OCI-LY1 (cell line): ENCODE measurements around the gene CHST6.

Experiments
- H2AFZ ChIP-seq: fragments of 200-600 bp; sonication (generic), shearing (Covaris generic); 2 replicates; pipeline ENCODE4 v1.6.0; 2014; ENCODE audit warnings: antibody characterized with exemption, mild to moderate bottlenecking, low read length
- H3F3A ChIP-seq: fragments of 200-600 bp; sonication (generic), shearing (Covaris generic); 2 replicates; pipeline ENCODE4 v1.6.0; 2014; ENCODE audit warnings: mild to moderate bottlenecking, antibody characterized with exemption, low read length, moderate library complexity; ENCODE audit not compliant: insufficient read depth
- H3K27ac ChIP-seq: fragments of 200-600 bp; sonication (generic); 2 replicates; pipeline ENCODE4 v1.5.1; 2014; ENCODE audit warnings: low read length, mixed run types, mild to moderate bottlenecking, low read depth; ENCODE audit not compliant: poor library complexity, severe bottlenecking
- H3K27me3 ChIP-seq: fragments of 200-600 bp; sonication (generic); 2 replicates; pipeline ENCODE4 v1.6.0; 2014; ENCODE audit warnings: antibody characterized with exemption, mild to moderate bottlenecking, low read length, moderate library complexity; ENCODE audit not compliant: insufficient read depth
- H3K36me3 ChIP-seq: fragments of 200-600 bp; sonication (generic); 2 replicates; pipeline ENCODE4 v1.6.1; 2014; ENCODE audit warnings: mild to moderate bottlenecking, antibody characterized with exemption, low read length, moderate library complexity, mixed read lengths; ENCODE audit not compliant: insufficient read depth
- H3K4me1 ChIP-seq: fragments of 200-600 bp; sonication (generic); 2 replicates; pipeline ENCODE4 v1.5.1; 2014; ENCODE audit warnings: mild to moderate bottlenecking, low read length, moderate library complexity; ENCODE audit not compliant: insufficient read depth, severe bottlenecking
- H3K4me2 ChIP-seq: fragments of 200-600 bp; sonication (generic), shearing (Covaris generic); 2 replicates; pipeline ENCODE4 v1.6.1; 2014; ENCODE audit warnings: low read length
- H3K4me3 ChIP-seq: fragments of 200-600 bp; sonication (generic); 2 replicates; pipeline ENCODE4 v1.5.1; 2014; ENCODE audit warnings: low read length, low read depth, mild to moderate bottlenecking, mixed read lengths; ENCODE audit not compliant: poor library complexity, severe bottlenecking
- H3K79me2 ChIP-seq: fragments of 200-600 bp; shearing (Covaris generic); 2 replicates; pipeline ENCODE4 v1.6.1; 2016; ENCODE audit warnings: mixed run types, low read length, mixed read lengths; ENCODE audit not compliant: insufficient read depth
- H3K9ac ChIP-seq: fragments of 200-600 bp; sonication (generic), shearing (Covaris generic); 2 replicates; pipeline ENCODE4 v1.6.1; 2014; ENCODE audit warnings: mild to moderate bottlenecking, low read length, mixed read lengths
- H3K9me2 ChIP-seq: fragments of 200-600 bp; sonication (generic), shearing (Covaris generic); 2 replicates; pipeline ENCODE4 v1.6.1; 2014; ENCODE audit warnings: low read depth, mild to moderate bottlenecking, low read length, mixed read lengths
- H3K9me3 ChIP-seq: fragments of 200-600 bp; shearing (Covaris generic); 2 replicates; pipeline ENCODE4 v1.6.1; 2014; ENCODE audit warnings: low read length, mixed read lengths
- H4K20me1 ChIP-seq: fragments of 200-600 bp; sonication (generic), shearing (Covaris generic); 2 replicates; pipeline ENCODE4 v1.6.0; 2016; ENCODE audit warnings: mild to moderate bottlenecking, low read length; ENCODE audit not compliant: insufficient read depth
- EZH2 ChIP-seq: fragments of 200-600 bp; sonication (generic), shearing (Covaris generic); IDR thresholded peaks from 2 replicates; pipeline ENCODE4 v1.8.0; 2017; ENCODE audit warnings: borderline replicate concordance, mixed run types, mild to moderate bottlenecking, antibody characterized with exemption, low read length, moderate library complexity, mixed read lengths
- TF ChIP-seq, protein P1 (sequence below): fragments of 200-600 bp; sonication (generic), shearing (Covaris generic); IDR thresholded peaks from 2 replicates; pipeline ENCODE4 v1.5.1; 2017; ENCODE audit warnings: mild to moderate bottlenecking, antibody characterized with exemption, low read length, moderate library complexity, mixed read lengths

Gene CHST6

DNA sequence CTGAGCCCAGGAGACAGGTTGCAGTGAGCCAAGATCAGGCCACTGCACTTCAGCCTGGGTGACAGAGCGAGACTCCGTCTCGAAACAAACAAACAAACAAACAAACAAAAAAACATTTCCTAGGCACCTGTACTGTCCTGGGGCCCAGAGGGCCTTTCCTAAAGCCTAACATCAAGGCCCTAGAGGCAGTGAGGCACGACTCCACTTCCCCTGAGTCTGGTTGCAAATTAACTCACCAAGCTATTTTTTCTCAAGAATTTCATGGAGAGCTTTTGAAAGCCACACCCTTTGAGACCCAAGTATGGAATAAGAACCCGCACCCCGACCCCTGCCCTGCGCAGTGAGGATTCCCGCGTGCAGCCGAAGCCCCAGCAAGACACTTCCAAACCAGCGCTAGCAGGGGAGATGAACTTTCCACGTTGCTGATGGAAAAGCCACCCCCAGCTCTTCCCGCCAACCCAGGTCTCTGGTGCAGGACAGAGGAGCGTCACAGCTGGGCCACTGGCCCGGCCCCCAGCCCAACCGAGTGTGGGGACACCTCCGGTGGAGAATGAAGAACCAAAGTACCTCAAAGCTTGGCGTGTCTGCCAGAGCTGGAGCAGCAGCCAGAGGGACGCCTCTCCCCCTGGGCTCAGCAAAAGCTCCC lies 39.4 kb upstream of the CHST6 start:
- no peaks in the 10 kb centered on the region for H3K9me2 ChIP-seq
- H3K4me2 ChIP-seq: no peak overlapping the region
- H3K79me2 ChIP-seq: no peaks in the 10 kb centered on the region
- no peaks in the 10 kb centered on the region for H3K4me1 ChIP-seq
- H3K9ac ChIP-seq: no peak overlapping the region
- H2AFZ ChIP-seq: no peak overlapping the region
- H4K20me1 ChIP-seq: no peaks in the 10 kb centered on the region
- no peaks in the 10 kb centered on the region for H3K9me3 ChIP-seq
- H3K27ac ChIP-seq: no peak overlapping the region
- H3F3A ChIP-seq: no peaks in the 10 kb centered on the region
- 0 out of 2 replicates have a peak, but pooled peaks cover 3% of the 10 kb centered on the region for H3K27me3 ChIP-seq
- H3K36me3 ChIP-seq: no peaks in the 10 kb centered on the region
- no peak overlapping the region for H3K4me3 ChIP-seq
- TF ChIP-seq EZH2: no peak
- TF ChIP-seq, protein P1, sequence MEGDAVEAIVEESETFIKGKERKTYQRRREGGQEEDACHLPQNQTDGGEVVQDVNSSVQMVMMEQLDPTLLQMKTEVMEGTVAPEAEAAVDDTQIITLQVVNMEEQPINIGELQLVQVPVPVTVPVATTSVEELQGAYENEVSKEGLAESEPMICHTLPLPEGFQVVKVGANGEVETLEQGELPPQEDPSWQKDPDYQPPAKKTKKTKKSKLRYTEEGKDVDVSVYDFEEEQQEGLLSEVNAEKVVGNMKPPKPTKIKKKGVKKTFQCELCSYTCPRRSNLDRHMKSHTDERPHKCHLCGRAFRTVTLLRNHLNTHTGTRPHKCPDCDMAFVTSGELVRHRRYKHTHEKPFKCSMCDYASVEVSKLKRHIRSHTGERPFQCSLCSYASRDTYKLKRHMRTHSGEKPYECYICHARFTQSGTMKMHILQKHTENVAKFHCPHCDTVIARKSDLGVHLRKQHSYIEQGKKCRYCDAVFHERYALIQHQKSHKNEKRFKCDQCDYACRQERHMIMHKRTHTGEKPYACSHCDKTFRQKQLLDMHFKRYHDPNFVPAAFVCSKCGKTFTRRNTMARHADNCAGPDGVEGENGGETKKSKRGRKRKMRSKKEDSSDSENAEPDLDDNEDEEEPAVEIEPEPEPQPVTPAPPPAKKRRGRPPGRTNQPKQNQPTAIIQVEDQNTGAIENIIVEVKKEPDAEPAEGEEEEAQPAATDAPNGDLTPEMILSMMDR: no peak

DNA sequence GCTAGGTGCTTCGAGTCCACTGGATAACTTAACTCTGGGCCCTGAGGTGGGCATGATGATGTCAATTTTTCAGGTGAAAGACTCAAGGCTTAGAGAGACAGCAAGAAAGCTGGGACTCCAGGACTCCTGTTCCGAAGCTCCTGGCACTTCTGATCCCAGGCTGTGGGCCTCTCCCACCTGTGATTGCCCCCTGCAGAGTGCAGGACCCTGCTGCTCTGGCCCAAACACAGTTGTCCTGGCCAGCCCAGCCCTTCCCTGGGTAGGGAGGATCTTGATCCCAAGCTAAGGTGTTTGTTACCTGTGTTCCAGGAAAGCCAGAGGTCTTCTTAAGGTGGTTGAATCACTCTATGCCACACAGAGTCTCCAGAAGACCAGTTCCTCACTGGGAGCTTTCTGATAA lies 37.5 kb upstream of the CHST6 start:
- no peaks in the 10 kb centered on the region for H4K20me1 ChIP-seq
- TF ChIP-seq, protein P1: no peak
- no peak for TF ChIP-seq EZH2
- H3K27ac ChIP-seq: no peak overlapping the region
- H3K27me3 ChIP-seq: 0 out of 2 replicates have a peak, but pooled peaks cover 3% of the 10 kb centered on the region
- no peak overlapping the region for H3K9ac ChIP-seq
- H3K4me2 ChIP-seq: no peak overlapping the region
- H3K79me2 ChIP-seq: no peaks in the 10 kb centered on the region
- no peak overlapping the region for H3K4me3 ChIP-seq
- no peaks in the 10 kb centered on the region for H3K9me2 ChIP-seq
- H3F3A ChIP-seq: no peaks in the 10 kb centered on the region
- H3K9me3 ChIP-seq: no peaks in the 10 kb centered on the region
- no peak overlapping the region for H2AFZ ChIP-seq
- H3K4me1 ChIP-seq: no peaks in the 10 kb centered on the region
- no peaks in the 10 kb centered on the region for H3K36me3 ChIP-seq

DNA sequence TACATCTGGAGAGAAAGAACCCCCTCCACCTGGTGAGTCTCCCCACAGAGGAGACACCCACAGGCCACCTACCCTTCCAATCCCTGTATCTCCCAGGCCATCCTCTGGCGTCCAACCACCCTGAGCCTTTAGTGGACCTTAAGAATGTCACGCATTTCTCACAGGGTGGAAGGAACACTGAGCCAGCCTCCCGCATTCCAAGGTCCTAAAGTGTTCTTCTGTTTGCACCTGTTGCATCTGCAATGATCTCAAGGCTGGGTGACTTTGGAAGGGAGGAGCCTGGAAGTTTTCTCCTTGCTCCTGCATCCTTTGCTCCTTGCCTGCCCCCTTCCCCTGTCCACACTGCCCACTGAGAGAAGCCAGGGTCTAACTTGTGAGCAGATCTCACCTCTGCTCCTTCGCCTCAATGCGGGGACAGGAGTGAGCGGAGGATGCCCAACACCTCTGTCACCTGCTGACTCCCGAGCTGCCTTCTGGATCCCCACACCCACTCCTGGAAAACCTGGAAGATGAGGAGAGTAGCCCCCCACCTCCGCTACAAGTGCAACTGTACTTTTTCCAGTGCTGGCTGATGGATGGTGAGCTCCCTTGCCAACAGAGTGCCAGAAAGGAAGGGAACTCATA lies 37.0 kb upstream of the CHST6 start:
- H3K4me1 ChIP-seq: no peaks in the 10 kb centered on the region
- no peaks in the 10 kb centered on the region for H3K36me3 ChIP-seq
- H3K27me3 ChIP-seq: 0 out of 2 replicates have a peak, but pooled peaks cover 3% of the 10 kb centered on the region
- no peak overlapping the region for H3K4me2 ChIP-seq
- no peak overlapping the region for H3K27ac ChIP-seq
- H3K9me2 ChIP-seq: no peaks in the 10 kb centered on the region
- no peak overlapping the region for H3K9ac ChIP-seq
- no peaks in the 10 kb centered on the region for H3K79me2 ChIP-seq
- no peak overlapping the region for H3K4me3 ChIP-seq
- no peak overlapping the region for H2AFZ ChIP-seq
- no peaks in the 10 kb centered on the region for H3F3A ChIP-seq
- no peaks in the 10 kb centered on the region for H4K20me1 ChIP-seq
- TF ChIP-seq, protein P1: no peak
- no peak for TF ChIP-seq EZH2
- no peaks in the 10 kb centered on the region for H3K9me3 ChIP-seq
